ENCODE results near the gene KDM4D.
"Not testable (repeated sequence)": the region's sequence is repeated elsewhere in the genome, so short reads cannot be mapped to it uniquely, and the experiment has no call there.

The KDM4D gene

DNA sequence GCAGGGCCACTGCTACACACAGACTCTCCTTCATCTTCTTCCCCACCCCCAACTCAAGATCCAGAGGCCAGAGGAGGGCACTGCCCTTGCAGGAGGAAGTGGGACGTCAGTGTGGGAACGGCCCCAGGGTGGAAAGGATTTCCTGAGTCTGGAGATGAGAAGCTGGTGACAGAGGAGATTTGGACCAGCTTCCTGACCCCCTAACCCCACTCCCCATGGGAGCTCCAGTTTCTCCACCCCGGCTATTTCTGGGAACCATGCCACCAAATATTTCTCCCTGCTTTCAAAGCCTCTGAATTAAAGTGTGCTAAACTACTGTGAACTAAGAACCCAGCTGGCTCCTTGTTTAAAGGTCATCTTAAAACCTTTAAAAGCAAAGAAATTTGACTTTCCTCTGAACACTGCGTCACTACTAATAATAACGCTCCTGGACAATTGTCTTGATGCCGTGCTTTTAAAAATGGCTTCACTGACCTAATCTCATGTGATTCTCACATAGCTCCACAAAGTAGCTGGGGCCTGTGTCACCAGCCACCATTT, 46.7 kb upstream of the KDM4D start:
- H3K4me1 Mint-ChIP-seq, result peaks cover 38% of the 10 kb centered on the region
- peaks cover 3% of the 10 kb centered on the region for H3K27me3 Mint-ChIP-seq (ENCODE audit: low read depth, poor library complexity)
- peak overlapping the region; percentile 92 for H3K27ac Mint-ChIP-seq
- peak; percentile 32 for DNase-seq
- H3K9me3 Mint-ChIP-seq, result no peaks in the 10 kb centered on the region
- H3K36me3 Mint-ChIP-seq (ENCODE audit: low read depth), result no peaks in the 10 kb centered on the region
- H3K4me3 Mint-ChIP-seq, result peak overlapping the region; percentile 23
- TF ChIP-seq, protein P1, sequence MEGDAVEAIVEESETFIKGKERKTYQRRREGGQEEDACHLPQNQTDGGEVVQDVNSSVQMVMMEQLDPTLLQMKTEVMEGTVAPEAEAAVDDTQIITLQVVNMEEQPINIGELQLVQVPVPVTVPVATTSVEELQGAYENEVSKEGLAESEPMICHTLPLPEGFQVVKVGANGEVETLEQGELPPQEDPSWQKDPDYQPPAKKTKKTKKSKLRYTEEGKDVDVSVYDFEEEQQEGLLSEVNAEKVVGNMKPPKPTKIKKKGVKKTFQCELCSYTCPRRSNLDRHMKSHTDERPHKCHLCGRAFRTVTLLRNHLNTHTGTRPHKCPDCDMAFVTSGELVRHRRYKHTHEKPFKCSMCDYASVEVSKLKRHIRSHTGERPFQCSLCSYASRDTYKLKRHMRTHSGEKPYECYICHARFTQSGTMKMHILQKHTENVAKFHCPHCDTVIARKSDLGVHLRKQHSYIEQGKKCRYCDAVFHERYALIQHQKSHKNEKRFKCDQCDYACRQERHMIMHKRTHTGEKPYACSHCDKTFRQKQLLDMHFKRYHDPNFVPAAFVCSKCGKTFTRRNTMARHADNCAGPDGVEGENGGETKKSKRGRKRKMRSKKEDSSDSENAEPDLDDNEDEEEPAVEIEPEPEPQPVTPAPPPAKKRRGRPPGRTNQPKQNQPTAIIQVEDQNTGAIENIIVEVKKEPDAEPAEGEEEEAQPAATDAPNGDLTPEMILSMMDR (IDR thresholded peaks at IDR 0.05), result no peak

DNA sequence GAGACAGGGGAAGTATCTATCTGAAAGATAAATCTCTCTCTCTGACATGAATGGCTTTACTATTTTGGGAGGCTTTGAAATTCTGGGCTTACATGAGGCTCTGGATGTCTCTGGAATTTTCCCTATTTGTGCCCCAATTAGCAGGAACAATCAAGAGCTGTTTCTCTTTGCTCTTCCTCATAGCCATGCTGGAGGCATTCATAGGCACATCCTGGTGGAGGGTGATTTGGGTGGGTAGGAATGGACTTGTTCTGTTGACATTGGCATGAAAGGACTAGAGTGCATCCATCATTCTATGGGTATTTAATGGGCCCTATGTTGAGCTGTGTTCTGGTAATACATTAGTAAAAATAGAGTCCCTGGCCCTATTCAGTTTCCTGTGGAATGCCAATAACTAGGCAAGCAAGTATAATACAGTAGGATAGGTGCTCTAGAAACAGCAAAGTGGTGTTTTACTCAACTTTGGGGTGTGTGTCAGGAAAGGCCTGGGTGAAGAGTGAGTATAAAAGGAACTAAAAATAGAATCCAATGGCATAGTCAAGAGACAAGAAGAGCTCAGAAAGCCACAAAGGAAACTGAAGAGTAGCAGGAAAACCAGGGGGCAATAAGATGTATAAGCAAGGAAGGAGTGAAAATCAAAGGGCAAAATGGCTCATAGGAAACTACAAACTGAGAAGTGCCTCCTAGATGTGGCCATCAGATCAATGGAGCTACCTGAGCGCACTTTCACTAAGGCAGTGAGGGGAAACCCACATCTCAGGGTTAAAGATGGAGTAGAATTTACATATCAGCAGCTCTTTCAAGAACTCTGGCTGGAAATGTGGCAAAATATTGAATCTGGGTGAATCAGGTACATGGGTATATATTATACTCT, 45.2 kb upstream of the KDM4D start:
- DNase-seq, result no peak
- Mint-ChIP-seq H3K27me3 (ENCODE audit: low read depth, poor library complexity) (peaks cover 3% of the 10 kb centered on the region), H3K4me1 (peaks cover 39% of the 10 kb centered on the region), H3K36me3 (ENCODE audit: low read depth) (no peaks in the 10 kb centered on the region), H3K9me3 (no peaks in the 10 kb centered on the region), H3K27ac (no peak overlapping the region), H3K4me3 (no peak overlapping the region)
- TF ChIP-seq, protein P1 (IDR thresholded peaks at IDR 0.05), result no peak

DNA sequence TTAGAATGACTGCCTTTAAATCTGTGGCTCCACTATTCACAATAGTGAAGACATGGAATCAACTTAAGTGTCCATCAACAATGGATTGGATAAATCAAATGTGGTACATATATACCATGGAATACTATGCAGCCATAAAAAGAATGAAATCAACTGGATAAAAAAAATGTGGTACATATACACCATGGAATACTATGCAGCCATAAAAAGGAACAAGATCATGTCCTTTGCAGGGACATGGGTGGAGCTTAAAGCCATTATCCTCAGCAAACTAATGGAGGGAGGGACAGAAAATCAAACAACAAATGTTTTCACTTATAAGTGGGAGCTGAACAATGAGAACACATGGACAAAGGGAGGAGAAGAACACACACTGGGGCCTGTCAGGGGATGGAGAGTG, 41.4 kb upstream of the KDM4D start:
- not testable (repeated sequence) for H3K4me3 Mint-ChIP-seq; DNase-seq; H3K27me3 Mint-ChIP-seq (ENCODE audit: low read depth, poor library complexity); H3K36me3 Mint-ChIP-seq (ENCODE audit: low read depth); H3K9me3 Mint-ChIP-seq
- Mint-ChIP-seq H3K4me1 (peaks cover 41% of the 10 kb centered on the region), H3K27ac (peak overlapping the region; percentile 20)

DNA sequence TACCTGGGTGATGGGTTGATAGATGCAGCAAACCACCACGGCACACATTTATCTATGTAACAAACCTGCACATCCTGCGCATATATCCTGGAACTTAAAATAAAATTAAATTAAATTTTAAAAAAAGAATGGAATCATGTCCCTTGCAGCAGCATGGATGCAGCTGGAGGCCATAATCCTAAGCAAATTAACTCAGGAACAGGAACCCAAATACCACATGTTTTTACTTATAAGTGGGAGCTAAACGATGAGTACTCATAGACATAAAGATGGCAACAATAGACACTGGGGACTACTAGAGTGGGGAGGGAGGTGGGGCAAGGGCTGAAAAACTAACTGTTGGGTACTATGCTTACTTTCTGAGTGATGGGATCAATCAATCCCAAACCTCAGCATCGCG, 41.0 kb upstream of the KDM4D start:
- no peak for DNase-seq
- H3K9me3 Mint-ChIP-seq, result no peaks in the 10 kb centered on the region
- no peaks in the 10 kb centered on the region for H3K36me3 Mint-ChIP-seq (ENCODE audit: low read depth)
- TF ChIP-seq, protein P1 (IDR thresholded peaks at IDR 0.05), result no peak
- peaks cover 37% of the 10 kb centered on the region for H3K4me1 Mint-ChIP-seq
- peak overlapping the region; percentile 20 for H3K27ac Mint-ChIP-seq
- H3K4me3 Mint-ChIP-seq, result no peak overlapping the region
- peaks cover 3% of the 10 kb centered on the region for H3K27me3 Mint-ChIP-seq (ENCODE audit: low read depth, poor library complexity)

DNA sequence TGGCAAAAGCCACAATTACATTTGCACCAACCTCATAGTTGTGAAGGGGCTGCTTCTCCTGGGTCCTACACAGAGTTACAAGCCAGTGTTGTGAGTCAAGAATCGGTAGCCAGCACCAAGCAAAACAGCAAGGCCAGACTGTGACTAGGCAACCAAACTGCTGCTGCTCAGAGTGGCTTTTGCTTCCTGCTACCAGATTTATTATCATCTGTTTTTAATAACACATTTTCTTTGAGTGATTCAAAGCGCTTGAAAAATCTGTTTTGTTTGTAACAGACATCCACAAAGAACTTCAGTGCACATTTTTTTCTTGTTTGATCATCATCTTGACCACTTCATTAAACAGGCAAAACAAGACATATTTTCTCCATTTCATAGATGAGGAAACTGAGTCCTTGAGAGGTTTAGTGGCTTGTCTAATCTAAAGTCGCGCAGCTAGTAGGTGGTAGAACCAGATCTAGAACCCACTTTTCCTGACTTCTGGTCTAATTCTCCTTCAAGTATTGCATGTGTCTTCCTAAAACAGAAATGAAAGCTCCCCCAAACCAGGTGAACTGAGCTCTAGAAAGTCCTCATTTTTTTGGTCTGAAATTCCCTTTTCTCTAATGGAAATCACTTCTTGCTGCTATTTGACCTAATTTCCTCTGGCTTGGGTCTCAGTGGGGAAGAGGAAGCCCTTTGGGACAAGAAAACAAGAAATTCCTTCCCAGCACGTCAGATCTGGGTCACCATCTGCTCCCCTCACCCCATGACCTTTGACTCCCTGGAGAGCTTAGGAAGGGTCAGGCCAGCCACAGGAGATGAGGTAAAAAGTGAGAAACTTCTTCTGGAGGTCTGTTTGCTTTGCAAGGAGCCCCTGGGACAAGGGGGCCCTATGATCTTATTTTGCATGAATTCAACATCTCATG, 40.0 kb upstream of the KDM4D start:
- peak overlapping the region; percentile 39 for H3K4me3 Mint-ChIP-seq
- H3K4me1 Mint-ChIP-seq, result peaks cover 36% of the 10 kb centered on the region
- peak; percentile 18 for DNase-seq
- TF ChIP-seq, protein P1 (IDR thresholded peaks at IDR 0.05), result no peak
- H3K27ac Mint-ChIP-seq, result peak overlapping the region; percentile 53
- H3K27me3 Mint-ChIP-seq (ENCODE audit: low read depth, poor library complexity), result peaks cover 6% of the 10 kb centered on the region
- H3K36me3 Mint-ChIP-seq (ENCODE audit: low read depth), result no peaks in the 10 kb centered on the region
- H3K9me3 Mint-ChIP-seq, result no peaks in the 10 kb centered on the region

DNA sequence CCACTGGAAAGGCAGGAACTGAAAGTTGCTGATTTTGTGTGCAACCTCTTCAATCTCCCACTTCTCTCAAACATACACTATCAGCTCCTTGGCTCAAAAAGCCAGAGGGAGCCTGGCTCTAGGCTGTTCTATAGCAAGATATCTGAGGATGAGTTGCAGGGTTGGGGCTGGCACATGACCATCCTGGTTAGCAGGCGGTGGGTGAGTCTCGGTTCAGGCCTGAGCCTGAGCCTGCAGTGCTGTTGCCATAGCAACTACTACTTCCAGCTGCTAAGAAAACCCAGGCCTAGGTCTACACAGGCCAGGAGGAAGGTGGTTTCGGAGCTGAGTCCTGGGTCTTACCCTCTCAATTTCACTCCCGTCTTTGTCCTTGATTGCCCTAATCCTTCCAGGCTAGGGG, 39.1 kb upstream of the KDM4D start:
- peak; percentile 6 for DNase-seq
- peaks cover 10% of the 10 kb centered on the region for H3K27me3 Mint-ChIP-seq (ENCODE audit: low read depth, poor library complexity)
- TF ChIP-seq, protein P1 (IDR thresholded peaks at IDR 0.05), result no peak
- no peaks in the 10 kb centered on the region for H3K9me3 Mint-ChIP-seq
- no peak overlapping the region for H3K4me3 Mint-ChIP-seq
- no peaks in the 10 kb centered on the region for H3K36me3 Mint-ChIP-seq (ENCODE audit: low read depth)
- peaks cover 42% of the 10 kb centered on the region for H3K4me1 Mint-ChIP-seq
- peak overlapping the region; percentile 53 for H3K27ac Mint-ChIP-seq

Measured in nephron progenitor cell (in vitro differentiated cells).